T-cell (primary cell): ENCODE data around the gene CCSER1. TPM values are rescaled to one million over a fixed set of nuclear protein-coding genes. Genes with fewer than 3 reads are reported as not detected.

Experiments used
- ATAC-seq, 4 experiments: fragments of 200-7000 bp in 3 of 4; fragments of 150-1000 bp in 1 of 4; cut with Tn5 transposase; replicated peaks in 1 of 4; 1 replicate in 3 of 4; 2 replicates in 1 of 4; pipeline ENCODE4 v1.10.0; 2021; ENCODE audit warnings: moderate library complexity in 3 of 4, mild to moderate bottlenecking in 2 of 4, moderate number of reproducible peaks in 1 of 4
- CTCF ChIA-PET, 2 donors: fragments of 300-600 bp; sonication (Branson Sonifier 250); formaldehyde crosslinking; loops; one replicate each; lab custom pipeline; 2022; ENCODE audit warnings: antibody characterized with exemption in 2 of 2; lab: Charles Lee
- POLR2A ChIA-PET, 2 donors: fragments of 300-600 bp; sonication (Branson Sonifier 250); formaldehyde crosslinking; loops; one replicate each; lab custom pipeline; 2022; ENCODE audit warnings: antibody characterized with exemption in 2 of 2; lab: Charles Lee
- DNase-seq, 35 experiments: peaks; one replicate each; pipeline versions ENCODE4 v3.0.0 to v3.0.0-alpha.2; 2013 to 2023
- H3K27ac ChIP-seq: one replicate; pipeline ENCODE4 v1.5.1; 2013; ENCODE audit warnings: low read length
- H3K27me3 ChIP-seq, 2 experiments: replicated peaks in 1 of 2; 1 replicate in 1 of 2; 2 replicates in 1 of 2; pipeline versions ENCODE4 v1.6.1 to v1.7.0; 2013; ENCODE audit warnings: low read length in 1 of 2, mixed read lengths in 1 of 2; ENCODE audit not compliant: control insufficient read depth in 2 of 2, insufficient read depth in 2 of 2; ENCODE audit errors: extremely low read depth in 1 of 2
- H3K36me3 ChIP-seq, 2 donors: 1 replicate in 1 of 2; 2 replicates in 1 of 2; pipeline versions ENCODE4 v1.6.1 to v1.7.0; 2013; ENCODE audit warnings: low read length in 1 of 2; ENCODE audit not compliant: control insufficient read depth in 2 of 2, insufficient read depth in 1 of 2; ENCODE audit errors: extremely low read depth in 1 of 2
- H3K4me1 ChIP-seq, 2 experiments: 1 replicate in 1 of 2; 2 replicates in 1 of 2; pipeline versions ENCODE4 v1.6.1 to v1.7.0; 2013; ENCODE audit warnings: low read length in 2 of 2, mixed read lengths in 1 of 2; ENCODE audit not compliant: insufficient read depth in 2 of 2, control insufficient read depth in 1 of 2; ENCODE audit errors: extremely low read depth in 1 of 2
- H3K4me3 ChIP-seq, 2 donors: 1 replicate in 1 of 2; 2 replicates in 1 of 2; pipeline versions ENCODE4 v1.5.1 to v1.7.0; 2013; ENCODE audit warnings: mild to moderate bottlenecking in 2 of 2, low read length in 1 of 2, moderate library complexity in 1 of 2; ENCODE audit not compliant: control insufficient read depth in 1 of 2; ENCODE audit errors: extremely low read depth in 1 of 2
- H3K9me3 ChIP-seq: 2 replicates; pipeline ENCODE4 v1.7.0; 2013
- H3K27ac Mint-ChIP-seq, 2 donors: one replicate each; pipeline ENCODE4 v1.8.0; 2020 to 2021; ENCODE audit warnings: mild to moderate bottlenecking in 2 of 2, mixed read lengths in 2 of 2
- H3K27me3 Mint-ChIP-seq, 2 donors: one replicate each; pipeline ENCODE4 v1.8.0; 2021 to 2022; ENCODE audit warnings: mixed read lengths in 2 of 2
- H3K36me3 Mint-ChIP-seq: one replicate; pipeline ENCODE4 v1.8.0; 2021; ENCODE audit warnings: mixed read lengths
- H3K4me1 Mint-ChIP-seq, 3 donors: one replicate each; pipeline ENCODE4 v1.8.0; 2020 to 2022; ENCODE audit warnings: mixed read lengths in 3 of 3, mild to moderate bottlenecking in 1 of 3
- H3K4me3 Mint-ChIP-seq, 3 donors: one replicate each; pipeline ENCODE4 v1.8.0; 2020 to 2022; ENCODE audit warnings: mild to moderate bottlenecking in 3 of 3, mixed read lengths in 3 of 3, moderate library complexity in 3 of 3
- H3K9me3 Mint-ChIP-seq, 3 donors: one replicate each; pipeline ENCODE4 v1.8.0; 2020 to 2022; ENCODE audit warnings: mixed read lengths in 3 of 3
- WGBS: methylation state at CpG from one replicate; pipeline ENCODE4 v1.1.5; 2013; ENCODE audit warnings: missing lambda C conversion rate; ENCODE audit not compliant: insufficient coverage; 5-methylcytosine and 5-hydroxymethylcytosine counted together
- total RNA-seq, 35 experiments: library from RNA in 6 of 35; stranded (reverse) in 6 of 35; fragments of 120-200 nt in 1 of 35; gene quantifications; one replicate each; pipeline versions ENCODE4 v1.2.1 to v1.2.4 and lab custom pipeline; 2013 to 2026

The CCSER1 gene
- total RNA-seq, 5 donors from 2014 or later (not counting 1 experiment from before 2014, with no cell fraction given): 0.35 to 1.4 (median 0.98) TPM

DNA sequence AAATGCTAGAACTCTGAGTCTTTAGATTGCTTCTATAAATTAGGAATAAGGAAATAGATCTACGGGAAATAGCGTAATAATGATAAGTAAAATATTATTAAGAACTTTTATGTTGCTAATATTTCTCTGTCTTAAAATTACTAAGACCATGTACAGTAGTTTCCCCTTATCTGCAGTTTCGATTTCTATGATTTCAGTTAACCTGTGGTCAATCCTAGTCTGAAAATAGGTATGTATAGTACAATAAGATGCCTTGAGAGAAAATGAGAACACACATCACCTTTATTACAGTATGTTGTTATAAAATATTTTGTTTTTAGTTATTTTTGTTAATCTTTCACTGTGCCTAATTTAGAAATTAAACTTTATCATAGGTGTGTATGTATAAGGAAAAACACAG, 92.6 kb downstream of the CCSER1 start:
- H3K27me3 ChIP-seq: no peaks in the 10 kb centered on the region
- H3K4me1 ChIP-seq: no peaks in the 10 kb centered on the region
- DNase-seq (no peak), ATAC-seq (no peak)
- no peak overlapping the region for H3K4me3 Mint-ChIP-seq
- no peak overlapping the region for H3K27ac Mint-ChIP-seq
- ChIA-PET CTCF (no interaction called here), POLR2A (no interaction called here)
- H3K9me3 Mint-ChIP-seq: peaks cover 0 to 4% (median 0%) of the 10 kb centered on the region in 3 donors
- no peaks in the 10 kb centered on the region for H3K36me3 Mint-ChIP-seq
- H3K4me3 ChIP-seq: no peak overlapping the region
- no peaks in the 10 kb centered on the region for H3K4me1 Mint-ChIP-seq
- H3K27ac ChIP-seq: no peak overlapping the region
- no peaks in the 10 kb centered on the region for H3K36me3 ChIP-seq
- no peaks in the 10 kb centered on the region for H3K9me3 ChIP-seq
- WGBS: no CpG with 5 or more reads among the region's 3 CpGs
- H3K27me3 Mint-ChIP-seq: peaks cover 0 to 4% of the 10 kb centered on the region in 2 donors

DNA sequence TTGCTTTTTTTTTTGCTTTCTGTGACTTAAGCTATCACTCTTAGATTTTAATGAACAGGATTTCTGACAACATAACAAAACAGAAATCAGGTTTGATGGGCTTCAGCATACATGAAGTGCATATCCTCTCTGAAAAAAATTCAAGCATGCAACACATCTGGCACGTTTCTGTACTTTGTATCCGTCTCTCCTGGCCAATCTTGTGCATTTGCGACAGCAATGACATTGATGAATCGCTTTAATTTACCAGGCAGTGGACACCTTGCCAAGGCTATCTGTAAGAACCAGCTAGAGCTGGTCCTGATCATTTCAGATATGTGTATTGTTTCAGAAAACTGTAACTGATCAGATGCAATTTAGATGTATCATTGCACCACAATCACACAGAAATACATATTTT, 93.3 kb downstream of the CCSER1 start:
- no peaks in the 10 kb centered on the region for H3K36me3 ChIP-seq
- no peak overlapping the region for H3K4me3 Mint-ChIP-seq
- 83% methylated on average over 3 of the region's 4 CpGs for WGBS
- DNase-seq (no peak), ATAC-seq (no peak)
- no peak overlapping the region for H3K4me3 ChIP-seq
- no peaks in the 10 kb centered on the region for H3K36me3 Mint-ChIP-seq
- ChIA-PET CTCF (no interaction called here), POLR2A (no interaction called here)
- H3K27ac Mint-ChIP-seq: no peak overlapping the region
- H3K4me1 ChIP-seq: no peaks in the 10 kb centered on the region
- H3K27me3 ChIP-seq: no peaks in the 10 kb centered on the region
- H3K27ac ChIP-seq: no peak overlapping the region
- H3K9me3 ChIP-seq: no peaks in the 10 kb centered on the region
- H3K27me3 Mint-ChIP-seq: peaks cover 0 to 4% of the 10 kb centered on the region in 2 donors
- no peaks in the 10 kb centered on the region for H3K4me1 Mint-ChIP-seq
- H3K9me3 Mint-ChIP-seq: peaks cover 0 to 4% (median 0%) of the 10 kb centered on the region in 3 donors

DNA sequence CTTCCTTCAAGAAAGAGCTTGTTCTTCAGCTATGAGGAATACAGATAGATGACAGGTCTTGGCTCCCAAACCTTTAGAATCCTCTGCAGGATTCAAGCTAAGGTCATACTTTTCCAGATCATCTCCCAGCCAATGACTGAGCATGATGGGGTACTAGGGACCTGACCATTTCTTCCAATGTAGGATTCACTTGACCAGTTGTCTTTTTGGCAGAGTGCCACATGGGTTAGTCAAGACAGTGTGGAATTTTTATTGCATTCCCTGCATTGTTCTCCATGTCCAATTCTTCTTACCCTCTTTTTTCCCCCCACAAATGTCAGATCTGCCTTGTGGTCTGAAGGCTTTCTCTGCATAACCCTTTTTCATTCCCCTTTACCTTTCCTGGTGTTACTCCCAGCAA, 99.5 kb downstream of the CCSER1 start:
- H3K4me3 ChIP-seq: no peak overlapping the region
- H3K4me1 Mint-ChIP-seq: no peaks in the 10 kb centered on the region
- peaks cover 0 to 3% (median 0%) of the 10 kb centered on the region in 3 donors for H3K9me3 Mint-ChIP-seq
- H3K4me1 ChIP-seq: no peaks in the 10 kb centered on the region
- H3K4me3 Mint-ChIP-seq: no peak overlapping the region
- no peaks in the 10 kb centered on the region for H3K36me3 ChIP-seq
- DNase-seq: no peak
- ATAC-seq: no peak
- H3K27ac Mint-ChIP-seq: no peak overlapping the region
- no peaks in the 10 kb centered on the region for H3K27me3 ChIP-seq
- no peak overlapping the region for H3K27ac ChIP-seq
- no peaks in the 10 kb centered on the region for H3K36me3 Mint-ChIP-seq
- H3K9me3 ChIP-seq: no peaks in the 10 kb centered on the region
- H3K27me3 Mint-ChIP-seq: no peaks in the 10 kb centered on the region
- POLR2A ChIA-PET: no interaction called here
- CTCF ChIA-PET: no interaction called here

DNA sequence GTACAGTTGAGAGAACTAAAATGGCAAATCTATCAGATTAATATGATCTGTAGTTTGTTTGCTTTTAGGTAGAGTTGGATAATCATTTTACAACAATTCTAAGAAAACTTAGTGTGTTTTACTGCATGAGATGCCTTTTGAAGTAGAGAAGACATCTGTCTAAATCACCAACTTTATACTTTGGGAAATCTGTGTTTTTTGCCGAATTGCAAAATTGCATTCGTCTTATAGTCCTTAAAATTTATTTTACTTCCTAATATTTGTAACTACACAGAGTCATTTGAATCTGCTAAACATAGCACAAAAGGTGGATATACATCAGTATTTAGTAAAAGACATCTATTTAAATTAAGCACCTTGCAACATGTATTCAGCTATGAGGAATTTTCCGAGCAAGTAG, 100.0 kb downstream of the CCSER1 start:
- DNase-seq: no peak
- Mint-ChIP-seq H3K27me3 (no peaks in the 10 kb centered on the region), H3K9me3 (peaks cover 0 to 3% (median 0%) of the 10 kb centered on the region in 3 donors), H3K4me1 (no peaks in the 10 kb centered on the region), H3K4me3 (no peak overlapping the region), H3K27ac (no peak overlapping the region), H3K36me3 (no peaks in the 10 kb centered on the region)
- Histone ChIP-seq H3K27me3 (no peaks in the 10 kb centered on the region), H3K4me3 (no peak overlapping the region), H3K27ac (no peak overlapping the region), H3K9me3 (no peaks in the 10 kb centered on the region), H3K4me1 (no peaks in the 10 kb centered on the region), H3K36me3 (no peaks in the 10 kb centered on the region)
- WGBS: no CpG with 5 or more reads among the region's 3 CpGs
- CTCF ChIA-PET: no interaction called here
- ATAC-seq: no peak
- POLR2A ChIA-PET: no interaction called here

DNA sequence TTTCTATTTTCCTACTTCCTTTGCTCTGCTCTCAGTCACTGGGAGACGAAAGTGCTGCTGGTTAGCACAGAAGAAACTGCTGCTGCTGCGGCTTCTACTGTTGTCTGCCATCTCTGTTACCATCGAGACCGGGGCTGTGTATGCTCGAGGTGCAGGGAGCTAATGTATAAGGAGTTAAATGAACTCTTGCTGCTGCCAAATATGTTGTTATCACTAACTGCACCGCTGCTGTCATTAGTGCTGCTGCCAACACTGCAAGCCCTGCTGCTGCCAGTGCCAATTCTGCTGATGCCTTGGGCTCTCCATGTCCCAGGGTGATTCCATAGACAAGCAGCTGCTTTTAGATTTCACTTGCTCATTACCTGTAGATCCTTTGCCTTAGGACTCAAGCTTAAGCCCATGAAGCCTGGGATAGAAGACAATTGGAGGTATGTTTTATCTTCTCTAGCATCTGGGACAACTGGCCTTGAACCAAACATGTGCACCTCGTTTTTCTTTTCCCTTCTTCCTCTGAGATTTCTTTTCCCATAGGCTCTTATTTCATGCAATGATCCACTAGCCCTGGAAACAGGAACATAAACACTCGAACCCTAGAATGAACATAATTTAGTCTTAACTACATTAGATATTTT, 107.8 kb downstream of the CCSER1 start:
- no peak overlapping the region for H3K27ac Mint-ChIP-seq
- peaks cover 0 to 7% (median 0%) of the 10 kb centered on the region in 3 donors for H3K9me3 Mint-ChIP-seq
- H3K4me1 ChIP-seq: no peaks in the 10 kb centered on the region
- ChIA-PET CTCF (no interaction called here), POLR2A (no interaction called here)
- no peak overlapping the region for H3K27ac ChIP-seq
- no peak for ATAC-seq
- no peak for DNase-seq
- no peaks in the 10 kb centered on the region for H3K36me3 Mint-ChIP-seq
- 75% methylated on average over 6 of the region's 8 CpGs for WGBS
- H3K27me3 ChIP-seq: no peaks in the 10 kb centered on the region
- H3K4me3 ChIP-seq: no peak overlapping the region
- H3K4me3 Mint-ChIP-seq: no peak overlapping the region
- no peaks in the 10 kb centered on the region for H3K9me3 ChIP-seq
- H3K4me1 Mint-ChIP-seq: no peaks in the 10 kb centered on the region
- no peaks in the 10 kb centered on the region for H3K27me3 Mint-ChIP-seq
- H3K36me3 ChIP-seq: no peaks in the 10 kb centered on the region

DNA sequence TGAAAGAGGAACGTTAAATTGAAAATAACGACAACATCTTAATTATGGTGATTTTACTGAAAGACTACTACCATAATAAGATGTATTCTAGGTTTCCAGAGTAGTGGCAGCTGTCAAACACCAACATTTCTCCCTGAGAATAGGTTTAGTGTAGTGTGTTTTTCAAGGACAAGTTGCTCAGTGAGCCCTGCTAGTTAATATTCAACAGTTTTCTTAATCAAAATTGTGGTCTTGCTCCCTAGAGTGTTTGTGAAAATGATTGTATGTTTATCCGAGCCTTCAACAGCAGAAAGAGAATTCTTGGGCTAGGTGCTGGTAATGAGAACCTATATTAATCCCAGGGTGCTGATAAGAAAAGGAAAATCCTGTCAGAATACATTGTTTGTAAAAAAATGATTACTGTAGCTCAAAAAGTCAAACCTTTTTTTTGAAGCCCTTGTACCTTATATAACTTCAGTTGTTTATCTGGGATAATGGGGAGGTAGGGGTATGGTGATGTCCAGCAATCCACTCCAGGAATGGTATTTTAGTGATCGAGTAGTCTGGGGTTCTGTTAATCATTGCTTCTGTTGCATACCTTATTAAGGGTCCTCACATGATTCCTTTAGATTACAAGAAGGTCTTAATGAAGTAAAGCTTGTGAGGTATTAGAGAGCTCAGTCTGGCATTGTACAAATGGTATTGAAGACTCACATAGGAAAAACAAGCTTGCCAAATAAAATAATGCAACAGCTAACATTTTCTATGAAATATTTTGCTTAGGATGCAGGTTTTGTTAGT, 110.7 kb downstream of the CCSER1 start:
- Histone ChIP-seq H3K4me3 (no peak overlapping the region), H3K9me3 (no peaks in the 10 kb centered on the region), H3K27ac (no peak overlapping the region), H3K27me3 (no peaks in the 10 kb centered on the region), H3K36me3 (no peaks in the 10 kb centered on the region), H3K4me1 (no peaks in the 10 kb centered on the region)
- ATAC-seq (no peak), DNase-seq (no peak)
- Mint-ChIP-seq H3K4me1 (no peaks in the 10 kb centered on the region), H3K4me3 (no peak overlapping the region), H3K27ac (no peak overlapping the region), H3K36me3 (no peaks in the 10 kb centered on the region), H3K27me3 (no peaks in the 10 kb centered on the region), H3K9me3 (peaks cover 0 to 7% (median 0%) of the 10 kb centered on the region in 3 donors)
- ChIA-PET POLR2A (no interaction called here), CTCF (no interaction called here)
- WGBS: no CpG with 5 or more reads among the region's 4 CpGs
